ENCODE results near the gene HIVEP3. TPM values are rescaled to one million over a fixed set of nuclear protein-coding genes. Genes with fewer than 3 reads are reported as not detected.

The HIVEP3 gene
- total and polyA plus RNA-seq, 2 of the 13 experiments (the other 11 are each of a cell fraction or from before 2014, with no cell fraction given) = 0.05 TPM; not detected in 1

DNA sequence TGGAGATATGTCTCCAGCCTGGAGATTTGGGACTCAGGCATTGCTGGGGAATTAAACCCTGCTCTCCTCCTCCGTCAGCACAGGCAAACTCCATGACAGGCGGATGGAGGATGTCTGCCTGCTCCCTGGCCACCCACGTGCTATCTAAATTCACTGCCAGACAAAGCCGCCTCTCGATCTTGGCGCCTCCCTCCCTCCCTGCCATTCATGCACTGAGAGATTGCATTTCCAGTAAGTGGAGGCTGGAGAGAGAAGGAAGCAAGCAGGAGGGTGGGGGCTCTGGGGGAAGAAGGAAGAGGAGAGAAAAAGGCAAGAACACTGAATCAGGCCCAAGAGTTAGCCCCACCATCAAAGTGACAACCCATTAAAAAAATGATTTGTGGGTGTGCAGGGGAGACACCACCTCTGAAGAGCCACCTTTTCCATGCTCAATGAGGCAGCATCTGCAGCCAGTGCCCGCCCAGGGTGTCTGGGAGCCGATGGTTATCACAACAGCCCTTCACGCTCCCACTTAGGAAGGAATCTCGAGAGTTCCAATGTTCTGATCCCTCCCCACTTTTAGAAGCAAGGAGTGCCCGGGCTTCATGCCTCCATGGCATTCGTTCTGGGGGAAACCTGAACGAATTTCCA, 183.0 kb downstream of the HIVEP3 start:
- in situ Hi-C loops (cut with HindIII; ENCODE audit: extremely low pct_ligation_motif_present, low pct_unique_long_range_greater_than_20kb) (no loop called here), intact Hi-C loops (cut with micrococcal nuclease; ENCODE audit: unreplicated experiment) (no loop called here)
- no peaks in the 10 kb centered on the region for H3K79me2 ChIP-seq (ENCODE audit: insufficient read depth, low read length)
- H3K27ac ChIP-seq (ENCODE audit: extremely low read length, insufficient read depth, low read length) = no peak overlapping the region
- H3K4me3 ChIP-seq (replicated peaks in 1 of 3; ENCODE audit: insufficient read depth in 1 of 3, low read depth in 2 of 3, low read length in 3 of 3) = no peak overlapping the region
- no peak overlapping the region for H3K4me2 ChIP-seq (ENCODE audit: low read depth, low read length)
- H3K9me3 ChIP-seq (ENCODE audit: low read length) = no peaks in the 10 kb centered on the region
- H3K27me3 ChIP-seq (ENCODE audit: control insufficient read depth in 1 of 2, insufficient read depth in 2 of 2, low read length in 2 of 2) = peaks cover 0 to 1% of the 10 kb centered on the region in 2 experiments; a peak in 1 of 5 replicates
- under 1% methylated on average over 8 of the region's 13 CpGs for WGBS (ENCODE audit: low lambda C conversion rate)
- DNase-seq (ENCODE audit: low spot score) (no peak), ATAC-seq (no peak), FAIRE-seq (no peak)
- CTCF ChIA-PET (ENCODE audit: low intra/inter-chr PET ratio, low total read pairs) = no interaction called here
- TF ChIP-seq RFXAP (CRISPR knock-in tag; IDR thresholded peaks at IDR 0.05; ENCODE audit: borderline replicate concordance) (no peak), ZFX (CRISPR knock-in tag; IDR thresholded peaks at IDR 0.05; ENCODE audit: low read depth) (no peak), ZNF274 (CRISPR knock-in tag; IDR thresholded peaks at IDR 0.05) (no peak), ZZZ3 (CRISPR knock-in tag; IDR thresholded peaks at IDR 0.05; ENCODE audit: borderline replicate concordance) (no peak), ZNF17 (CRISPR knock-in tag; IDR thresholded peaks at IDR 0.05) (no peak), ZMYM4 (CRISPR knock-in tag; IDR thresholded peaks at IDR 0.05) (no peak), PHF21A (CRISPR knock-in tag; IDR thresholded peaks at IDR 0.05) (no peak), HNF4A (CRISPR knock-in tag; IDR thresholded peaks at IDR 0.05) (no peak), PCBP2 (optimal IDR thresholded peaks at IDR 0.05; ENCODE audit: low read depth, low read length, poor library complexity, severe bottlenecking) (no peak)
- TF ChIP-seq, protein P1, sequence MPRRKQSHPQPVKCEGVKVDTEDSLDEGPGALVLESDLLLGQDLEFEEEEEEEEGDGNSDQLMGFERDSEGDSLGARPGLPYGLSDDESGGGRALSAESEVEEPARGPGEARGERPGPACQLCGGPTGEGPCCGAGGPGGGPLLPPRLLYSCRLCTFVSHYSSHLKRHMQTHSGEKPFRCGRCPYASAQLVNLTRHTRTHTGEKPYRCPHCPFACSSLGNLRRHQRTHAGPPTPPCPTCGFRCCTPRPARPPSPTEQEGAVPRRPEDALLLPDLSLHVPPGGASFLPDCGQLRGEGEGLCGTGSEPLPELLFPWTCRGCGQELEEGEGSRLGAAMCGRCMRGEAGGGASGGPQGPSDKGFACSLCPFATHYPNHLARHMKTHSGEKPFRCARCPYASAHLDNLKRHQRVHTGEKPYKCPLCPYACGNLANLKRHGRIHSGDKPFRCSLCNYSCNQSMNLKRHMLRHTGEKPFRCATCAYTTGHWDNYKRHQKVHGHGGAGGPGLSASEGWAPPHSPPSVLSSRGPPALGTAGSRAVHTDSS (CRISPR knock-in tag; conservative IDR thresholded peaks at IDR 0.05) = no peak
- POLR2A ChIA-PET = no interaction called here
- H3K9ac ChIP-seq (ENCODE audit: insufficient read depth, low read depth, low read length) = no peak overlapping the region
- no peak overlapping the region for H2AFZ ChIP-seq (ENCODE audit: low read length)
- no peaks in the 10 kb centered on the region for H3K36me3 ChIP-seq (replicated peaks in 1 of 2; ENCODE audit: control insufficient read depth in 1 of 2, insufficient read depth in 2 of 2, low read length in 2 of 2)
- H4K20me1 ChIP-seq (ENCODE audit: insufficient read depth, low read length) = no peaks in the 10 kb centered on the region
- no TSS peak for BruUV-seq (replicated peaks)
- no peaks in the 10 kb centered on the region for H3K4me1 ChIP-seq (ENCODE audit: insufficient read depth, low read length)

All from HepG2 (cell line).